Esophagus muscularis mucosa (tissue), 4 donors: Measurements from ENCODE around the gene SIK3. TPM values are rescaled to one million over a fixed set of nuclear protein-coding genes. Genes with fewer than 3 reads are reported as not detected.

Source experiments
- DNase-seq: peaks from one replicate; pipeline ENCODE4 v3.0.0-alpha.2; 2017; ENCODE audit errors: extremely low spot score
- H3K27ac ChIP-seq, 4 donors: fragments of 200-600 bp; sonication (generic); replicated peaks in 1 of 4; 1 replicate in 3 of 4; 2 replicates in 1 of 4; pipeline ENCODE4 v1.5.1; 2016 to 2019; ENCODE audit warnings: mild to moderate bottlenecking in 1 of 4
- H3K27me3 ChIP-seq, 4 donors: fragments of 200-600 bp; sonication (generic); one replicate each; pipeline versions ENCODE4 v1.5.1 to v1.6.0; 2016 to 2019
- H3K36me3 ChIP-seq, 4 donors: fragments of 200-600 bp; sonication (generic); one replicate each; pipeline ENCODE4 v1.5.1; 2016 to 2019
- H3K4me1 ChIP-seq, 4 donors: fragments of 200-600 bp; sonication (generic); one replicate each; pipeline ENCODE4 v1.5.1; 2016 to 2019
- H3K4me3 ChIP-seq, 4 donors: fragments of 200-600 bp; sonication (generic); 1 replicate in 2 of 4; 2 replicates in 2 of 4; pipeline ENCODE4 v1.5.1; 2016 to 2019; ENCODE audit warnings: mild to moderate bottlenecking in 4 of 4, moderate library complexity in 1 of 4
- H3K9me3 ChIP-seq, 4 donors: fragments of 200-600 bp; sonication (generic); 1 replicate in 3 of 4; 2 replicates in 1 of 4; pipeline ENCODE4 v1.5.1; 2016 to 2019
- CTCF ChIP-seq, 3 experiments: fragments of 200-600 bp in 2 of 3; fragments of 450-650 bp in 1 of 3; sonication (generic) in 2 of 3; IDR thresholded peaks; one replicate each; pipeline ENCODE4 v1.5.1; 2017 to 2019; ENCODE audit warnings: antibody characterized with exemption in 3 of 3, mild to moderate bottlenecking in 2 of 3, moderate library complexity in 1 of 3
- EP300 ChIP-seq: sonication (generic); formaldehyde crosslinking; IDR thresholded peaks from one replicate; pipeline ENCODE4 v1.6.1; 2017; ENCODE audit warnings: antibody characterized with exemption
- POLR2A ChIP-seq: fragments of 450-650 bp; IDR thresholded peaks from one replicate; pipeline ENCODE4 v1.6.1; 2017; ENCODE audit warnings: antibody characterized with exemption, moderate library complexity, mild to moderate bottlenecking, low read depth
- POLR2AphosphoS5 ChIP-seq, 2 donors: sonication (generic); formaldehyde crosslinking; IDR thresholded peaks; one replicate each; pipeline ENCODE4 v1.6.1; 2017; ENCODE audit warnings: antibody characterized with exemption in 2 of 2
- WGBS: methylation state at CpG from one replicate; pipeline ENCODE4 v1.1.5; 2018; 5-methylcytosine and 5-hydroxymethylcytosine counted together
- intact Hi-C: fragments of 100-400 bp; cut with DNase I; formaldehyde crosslinking; loops from one replicate; pipeline ENCODE4 v1.15.1; 2023
- total RNA-seq, 4 donors: library from RNA; depleted of rRNA; stranded (reverse); fragments of >200 nt; gene quantifications; one replicate each; pipeline versions ENCODE4 v1.1.0 to v1.2.1, GENCODE V29; 2016

SIK3 gene
- total RNA-seq, 4 donors from 2014 or later: 39.5 to 53.5 (median 42.3) TPM

DNA sequence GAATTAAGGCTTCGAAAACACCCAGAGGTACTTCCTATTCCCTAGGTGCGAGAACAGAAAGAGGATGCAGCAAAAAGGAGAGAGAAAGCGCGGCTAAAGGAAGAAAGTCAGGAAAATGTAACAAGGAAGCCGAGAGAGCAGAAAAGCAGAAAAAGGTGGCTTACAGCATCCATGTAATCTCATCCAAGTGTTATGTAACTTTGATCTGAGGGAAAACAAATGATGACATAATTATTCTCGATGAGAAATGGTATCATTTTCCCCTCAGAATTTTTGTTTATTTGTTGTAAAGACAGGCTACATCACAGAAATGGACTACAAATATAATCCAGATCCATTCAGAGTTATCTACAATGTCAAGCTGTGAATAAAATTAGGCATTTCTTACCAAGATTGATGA, 191.7 kb downstream of the SIK3 start:
- Histone ChIP-seq H3K27me3 (no peaks in the 10 kb centered on the region), H3K27ac (no peak overlapping the region), H3K9me3 (no peaks in the 10 kb centered on the region), H3K4me3 (no peak overlapping the region), H3K4me1 (peaks cover 14 to 43% (median 24%) of the 10 kb centered on the region in 4 donors), H3K36me3 (no peaks in the 10 kb centered on the region)
- 69% methylated on average over 6 of the region's 6 CpGs for WGBS
- TF ChIP-seq POLR2A (no peak), POLR2AphosphoS5 (IDR thresholded peaks at IDR 0.05) (no peak), CTCF (IDR thresholded peaks at IDR 0.05) (no peak), EP300 (no peak)
- DNase-seq: no peak
- intact Hi-C loops: no loop called here

DNA sequence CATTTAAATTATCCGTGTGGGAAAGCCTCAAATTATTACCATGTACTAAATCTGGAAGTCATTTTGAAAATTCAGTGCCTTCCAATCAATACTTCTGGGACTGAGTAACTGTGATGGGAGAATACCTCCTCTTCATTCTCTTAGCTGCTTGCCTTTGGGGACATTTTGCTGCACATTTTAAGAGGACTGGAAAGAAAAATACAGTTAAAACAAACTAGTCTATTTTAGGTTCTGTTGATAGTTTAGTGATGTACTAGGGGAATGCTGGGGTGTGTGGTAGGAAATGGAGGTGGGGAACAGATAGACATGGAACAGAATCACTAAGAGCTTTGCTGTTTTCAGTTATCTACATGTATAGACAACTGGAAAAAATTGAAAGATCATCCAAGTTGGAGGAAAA, 195.1 kb downstream of the SIK3 start:
- no peak for DNase-seq
- Histone ChIP-seq H3K4me3 (no peak overlapping the region), H3K4me1 (peaks cover 16 to 27% (median 21%) of the 10 kb centered on the region in 4 donors), H3K27me3 (no peaks in the 10 kb centered on the region), H3K27ac (no peak overlapping the region), H3K36me3 (no peaks in the 10 kb centered on the region), H3K9me3 (no peaks in the 10 kb centered on the region)
- 77% methylated on average over 1 of the region's 1 CpG for WGBS
- TF ChIP-seq POLR2A (no peak), CTCF (IDR thresholded peaks at IDR 0.05) (no peak)
- intact Hi-C loops: no loop called here

GRCh38 chr11:116901964-116902688, 196.1 kb downstream of the SIK3 start:
- H3K27ac ChIP-seq: no peak overlapping the region
- intact Hi-C loops: no loop called here

GRCh38 chr11:116901211-116901610, 197.0 kb downstream of the SIK3 start:
- no peak for DNase-seq
- TF ChIP-seq CTCF (IDR thresholded peaks at IDR 0.05): no peak
- TF ChIP-seq EP300: no peak
- no peak for TF ChIP-seq POLR2A
- no peak for TF ChIP-seq POLR2AphosphoS5 (IDR thresholded peaks at IDR 0.05)
- Histone ChIP-seq H3K27ac (no peak overlapping the region), H3K9me3 (no peaks in the 10 kb centered on the region), H3K4me1 (peaks cover 16 to 22% (median 20%) of the 10 kb centered on the region in 4 donors), H3K27me3 (no peaks in the 10 kb centered on the region), H3K36me3 (peaks cover under 1 to 13% (median 9%) of the 10 kb centered on the region in 4 donors), H3K4me3 (no peak overlapping the region)
- WGBS: 55% methylated on average over 3 of the region's 3 CpGs
- intact Hi-C loops: no loop called here

More at GRCh38 chr11:116901964-116902688, 196.1 kb downstream of the SIK3 start:
- Histone ChIP-seq H3K27me3 (no peaks in the 10 kb centered on the region), H3K4me3 (no peak overlapping the region), H3K4me1 (peaks cover 16 to 27% (median 21%) of the 10 kb centered on the region in 4 donors), H3K9me3 (no peaks in the 10 kb centered on the region), H3K36me3 (peaks cover 0 to 4% (median under 1%) of the 10 kb centered on the region in 4 donors)
- TF ChIP-seq CTCF (IDR thresholded peaks at IDR 0.05): no peak
- TF ChIP-seq POLR2A: no peak
- DNase-seq: no peak
- 81% methylated on average over 2 of the region's 2 CpGs for WGBS

DNA sequence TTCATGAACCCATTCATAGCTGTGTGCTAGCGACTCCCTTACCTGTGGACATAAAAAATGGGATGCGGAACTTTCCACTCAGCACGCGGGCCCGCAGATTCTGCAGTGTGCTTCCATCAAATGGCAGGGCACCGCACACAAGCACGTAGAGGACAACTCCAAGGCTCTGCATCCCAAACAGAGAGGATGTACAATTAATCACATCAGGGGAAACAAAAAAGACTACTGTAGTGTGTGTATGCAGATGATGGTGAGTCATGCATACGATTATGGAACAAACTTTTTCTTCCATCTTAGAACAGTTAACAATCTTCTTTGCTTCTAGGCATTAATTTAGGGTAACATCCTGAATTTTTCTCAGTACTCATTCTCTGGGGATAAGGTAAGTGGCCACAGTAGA, 202.0 kb downstream of the SIK3 start:
- 97% methylated on average over 8 of the region's 8 CpGs for WGBS
- H3K36me3 ChIP-seq: peaks cover 5 to 44% (median 28%) of the 10 kb centered on the region in 4 donors
- TF ChIP-seq CTCF (IDR thresholded peaks at IDR 0.05) (no peak), POLR2A (no peak), EP300 (no peak), POLR2AphosphoS5 (IDR thresholded peaks at IDR 0.05) (no peak)
- intact Hi-C loops: no loop called here
- no peaks in the 10 kb centered on the region for H3K9me3 ChIP-seq
- no peak for DNase-seq
- H3K27me3 ChIP-seq: no peaks in the 10 kb centered on the region
- no peak overlapping the region for H3K4me3 ChIP-seq
- H3K4me1 ChIP-seq: peaks cover 0 to 23% (median 18%) of the 10 kb centered on the region in 4 donors
- no peak overlapping the region for H3K27ac ChIP-seq
